Esophagus muscularis mucosa (tissue), 4 donors: Measurements from ENCODE around the gene DNAJA4.

ENCODE experiments used
- EP300 ChIP-seq: sonication (generic); formaldehyde crosslinking; IDR thresholded peaks from one replicate; pipeline ENCODE4 v1.6.1; 2017; ENCODE audit warnings: antibody characterized with exemption
- POLR2A ChIP-seq: fragments of 450-650 bp; IDR thresholded peaks from one replicate; pipeline ENCODE4 v1.6.1; 2017; ENCODE audit warnings: antibody characterized with exemption, moderate library complexity, mild to moderate bottlenecking, low read depth
- TF ChIP-seq, protein P1 (sequence below), 3 experiments: fragments of 200-600 bp in 2 of 3; fragments of 450-650 bp in 1 of 3; sonication (generic) in 2 of 3; IDR thresholded peaks; one replicate each; pipeline ENCODE4 v1.5.1; 2017 to 2019; ENCODE audit warnings: antibody characterized with exemption in 3 of 3, mild to moderate bottlenecking in 2 of 3, moderate library complexity in 1 of 3

DNA sequence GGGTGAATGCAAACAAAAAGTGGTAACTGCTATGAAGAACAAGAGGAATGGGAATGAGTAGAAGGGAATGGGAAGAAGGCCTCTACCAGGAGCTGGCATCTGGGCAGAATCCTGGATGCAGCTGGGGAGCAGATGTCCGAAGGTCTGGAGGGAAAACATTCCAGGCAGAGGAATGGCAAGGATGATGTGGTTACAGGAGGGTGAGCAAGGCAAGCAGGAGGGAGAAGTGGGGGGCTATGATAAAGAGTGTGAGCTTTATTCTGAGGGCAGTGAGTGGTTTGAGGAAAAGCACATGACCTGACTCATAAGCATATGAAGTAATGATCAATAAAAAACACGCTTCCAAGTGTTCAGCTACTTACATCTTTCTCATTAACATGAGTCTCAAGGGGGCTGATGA lies 18.0 kb downstream of the DNAJA4 start:
- TF ChIP-seq, protein P1, sequence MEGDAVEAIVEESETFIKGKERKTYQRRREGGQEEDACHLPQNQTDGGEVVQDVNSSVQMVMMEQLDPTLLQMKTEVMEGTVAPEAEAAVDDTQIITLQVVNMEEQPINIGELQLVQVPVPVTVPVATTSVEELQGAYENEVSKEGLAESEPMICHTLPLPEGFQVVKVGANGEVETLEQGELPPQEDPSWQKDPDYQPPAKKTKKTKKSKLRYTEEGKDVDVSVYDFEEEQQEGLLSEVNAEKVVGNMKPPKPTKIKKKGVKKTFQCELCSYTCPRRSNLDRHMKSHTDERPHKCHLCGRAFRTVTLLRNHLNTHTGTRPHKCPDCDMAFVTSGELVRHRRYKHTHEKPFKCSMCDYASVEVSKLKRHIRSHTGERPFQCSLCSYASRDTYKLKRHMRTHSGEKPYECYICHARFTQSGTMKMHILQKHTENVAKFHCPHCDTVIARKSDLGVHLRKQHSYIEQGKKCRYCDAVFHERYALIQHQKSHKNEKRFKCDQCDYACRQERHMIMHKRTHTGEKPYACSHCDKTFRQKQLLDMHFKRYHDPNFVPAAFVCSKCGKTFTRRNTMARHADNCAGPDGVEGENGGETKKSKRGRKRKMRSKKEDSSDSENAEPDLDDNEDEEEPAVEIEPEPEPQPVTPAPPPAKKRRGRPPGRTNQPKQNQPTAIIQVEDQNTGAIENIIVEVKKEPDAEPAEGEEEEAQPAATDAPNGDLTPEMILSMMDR (IDR thresholded peaks at IDR 0.05) = no peak
- TF ChIP-seq POLR2A (no peak), EP300 (no peak)
